H1 (cell line): ENCODE results near the gene NKPD1.

ENCODE experiments used
- EZH2 ChIP-seq: fragments of 200-600 bp; sonication (generic); IDR thresholded peaks from 2 replicates; pipeline ENCODE4 v1.7.1; 2012; ENCODE audit warnings: low read depth, mild to moderate bottlenecking, moderate library complexity, low read length, inconsistent platforms; ENCODE audit not compliant: severe bottlenecking
- POLR2A ChIP-seq, 2 experiments: IDR thresholded peaks; 1 replicate in 1 of 2; 2 replicates in 1 of 2; pipeline ENCODE4 v1.6.1; 2011; ENCODE audit warnings: low read depth in 2 of 2, low read length in 2 of 2, mild to moderate bottlenecking in 2 of 2; ENCODE audit errors: control extremely low read depth in 1 of 2
- RFX5 ChIP-seq: IDR thresholded peaks from 2 replicates; pipeline ENCODE4 v1.6.1; 2011; ENCODE audit warnings: low read depth, low read length, improper control_type of control experiment, borderline replicate concordance

GRCh38 chr19:45118106-45118505 lies 42.7 kb downstream of the NKPD1 start:
- TF ChIP-seq POLR2A (IDR thresholded peaks at IDR 0.05; ENCODE audit: control extremely low read depth in 1 of 2, low read depth in 2 of 2, low read length in 2 of 2) (no peak), RFX5 (no peak), EZH2 (no peak)
